Ramos (cell line): ENCODE data around the gene LPO.

Experiments
- in situ Hi-C: fragments of 300-500 bp; cut with MboI; formaldehyde crosslinking; loops from one replicate; pipeline ENCODE4 v1.14.3; 2022; ENCODE audit warnings: low sequenced_read_pairs; ENCODE audit not compliant: unreplicated experiment

The LPO gene

GRCh38 chr17:58253082-58253481, 14.7 kb downstream of the LPO start:
- in situ Hi-C loops = no loop called here

- in situ Hi-C loops = no loop called here
These were observed 16.4 kb downstream of the LPO start for GRCh38 chr17:58254803-58255202.

- in situ Hi-C loops = no loop called here
These were observed 23.8 kb downstream of the LPO start for GRCh38 chr17:58262149-58262548.

DNA sequence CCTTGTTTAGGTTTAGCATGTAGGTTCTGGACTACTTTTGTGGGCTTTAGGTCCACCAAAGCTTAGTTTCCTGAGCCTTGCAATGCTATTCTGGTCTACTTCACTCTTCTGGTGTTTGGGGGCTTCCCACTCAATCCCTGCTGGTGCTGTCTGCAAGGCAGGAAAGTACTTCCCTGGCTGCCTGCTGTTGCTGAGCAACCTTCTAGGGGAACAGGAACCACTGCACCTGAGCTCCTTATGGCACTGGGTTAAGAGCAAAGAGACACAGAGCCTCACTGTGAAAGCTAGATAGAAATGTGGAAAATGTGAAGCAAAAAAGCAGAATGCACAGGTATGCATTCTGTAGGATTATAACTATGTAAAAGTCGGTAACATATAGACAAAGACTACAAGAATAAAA, 25.4 kb downstream of the LPO start:
- in situ Hi-C loops = no loop called here

GRCh38 chr17:58264407-58265103, 26.2 kb downstream of the LPO start:
- in situ Hi-C loops = no loop called here

DNA sequence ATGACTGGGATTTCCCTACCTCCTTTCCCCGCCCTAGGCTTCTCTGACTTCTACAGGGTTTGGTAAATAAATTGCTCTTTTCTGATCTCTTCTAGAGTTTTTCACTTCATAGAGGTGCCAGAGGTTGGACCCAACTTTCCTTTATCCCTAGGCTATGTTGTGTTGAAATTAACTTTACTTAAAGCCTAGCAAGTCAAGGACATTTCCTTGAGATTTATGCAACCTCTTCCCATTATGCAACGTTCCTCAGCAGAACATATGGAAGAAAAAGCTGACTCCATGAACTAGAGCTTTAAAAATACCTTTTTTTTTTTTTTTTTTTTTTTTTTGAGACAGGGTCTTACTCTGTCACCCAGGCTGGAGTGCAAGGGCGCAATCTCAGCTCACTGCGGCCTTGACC, 26.9 kb downstream of the LPO start:
- in situ Hi-C loops = no loop called here

DNA sequence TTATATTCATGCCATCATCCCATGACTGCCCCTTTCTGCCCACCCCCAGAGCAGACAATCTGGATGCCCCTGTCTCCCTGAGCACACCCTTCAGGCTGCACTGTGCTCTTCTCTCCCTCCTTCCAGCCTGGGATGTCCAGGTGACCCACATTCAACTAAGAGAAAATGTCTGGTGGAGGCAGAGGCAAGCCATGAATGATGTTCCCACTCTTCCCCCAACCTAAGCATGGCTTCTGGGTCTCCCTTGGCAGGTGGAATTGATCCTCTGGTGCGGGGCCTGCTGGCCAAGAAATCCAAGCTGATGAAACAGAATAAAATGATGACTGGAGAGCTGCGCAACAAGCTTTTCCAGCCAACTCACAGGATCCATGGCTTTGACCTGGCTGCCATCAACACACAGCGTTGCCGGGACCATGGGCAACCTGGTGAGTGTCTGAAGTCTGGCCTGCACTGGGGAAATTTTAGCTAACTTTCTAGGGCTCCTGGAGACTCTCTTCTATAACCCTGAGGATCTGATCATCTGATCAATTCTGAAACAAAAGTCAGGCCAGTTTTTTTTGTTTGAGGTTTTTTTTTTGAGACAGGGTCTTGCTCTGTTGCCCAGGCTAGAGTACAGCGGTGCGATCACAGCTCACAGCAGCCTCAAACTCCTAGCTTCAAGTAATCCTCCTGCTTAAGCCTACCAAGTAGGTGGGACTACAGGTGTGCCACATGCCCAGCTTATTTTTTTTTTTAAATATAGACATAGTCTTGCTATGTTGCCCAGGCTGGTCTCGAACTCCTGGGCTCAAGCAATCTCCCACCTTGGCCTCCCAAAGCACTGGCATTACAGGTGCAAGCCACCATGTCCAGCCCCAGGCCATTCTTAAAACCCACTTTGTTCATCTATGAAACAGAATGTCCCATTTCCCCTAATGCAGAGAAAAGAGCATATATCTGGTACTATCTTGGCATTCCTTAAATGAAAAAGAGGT, 27.8 kb downstream of the LPO start:
- in situ Hi-C loops = no loop called here

GRCh38 chr17:58267347-58268324, 29.3 kb downstream of the LPO start:
- in situ Hi-C loops = no loop called here

DNA sequence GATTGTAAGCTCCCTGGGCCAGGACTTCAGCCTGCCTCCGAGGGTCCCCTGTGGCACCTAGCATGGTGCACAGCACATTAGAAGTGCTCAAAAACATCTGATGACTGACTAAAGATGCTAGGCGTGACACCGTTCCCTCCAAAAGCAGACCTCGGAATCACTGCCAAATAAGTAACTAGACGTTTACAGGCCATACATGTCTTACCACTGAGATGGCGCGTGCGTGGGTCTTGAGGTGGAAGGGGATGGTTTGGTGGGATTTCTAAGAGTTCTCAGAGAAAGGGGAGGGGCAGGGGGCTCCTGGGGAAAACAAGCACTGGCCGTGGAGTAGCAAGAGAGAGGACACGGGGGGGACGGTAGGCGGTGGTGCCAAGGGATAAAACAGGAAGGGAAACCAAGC, 29.9 kb downstream of the LPO start:
- in situ Hi-C loops = no loop called here

DNA sequence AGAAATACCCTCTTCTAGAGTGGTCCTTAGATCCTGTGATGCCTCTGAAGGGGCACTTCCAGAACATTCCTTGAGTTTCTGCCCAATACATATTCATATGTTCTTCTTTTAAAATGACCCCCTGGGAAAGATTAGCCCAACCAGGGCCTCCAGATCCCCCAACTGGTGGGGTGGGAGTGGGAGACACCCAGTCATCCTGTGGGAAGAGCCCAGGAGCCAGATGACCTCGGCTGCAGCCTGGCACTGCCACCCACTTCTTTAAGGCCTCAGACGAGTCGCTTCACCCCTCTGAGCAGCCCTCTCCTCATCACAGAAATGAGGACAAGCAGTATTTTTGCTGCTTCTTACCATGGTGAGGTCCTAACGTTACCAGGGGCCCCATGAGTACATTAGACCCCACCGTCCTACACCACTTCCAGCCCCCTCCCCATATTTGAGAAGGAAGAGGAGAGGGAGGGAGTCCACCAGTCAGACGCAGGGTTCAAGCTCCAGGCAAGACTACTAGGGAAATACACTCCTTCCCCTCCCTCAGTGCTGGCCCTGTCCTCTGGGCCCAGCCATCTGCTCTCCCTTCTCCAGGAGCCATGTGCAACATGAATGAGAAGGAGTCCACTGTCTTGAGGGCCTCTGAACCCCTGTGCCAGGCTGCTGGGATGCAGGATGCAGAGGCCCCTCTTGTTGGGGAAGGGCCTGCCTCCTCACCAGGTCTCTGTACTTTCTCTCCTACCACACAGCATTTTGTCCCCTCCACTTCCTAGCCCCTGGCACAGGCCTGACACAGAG, 30.6 kb downstream of the LPO start:
- in situ Hi-C loops = no loop called here

GRCh38 chr17:58269557-58270291, 31.3 kb downstream of the LPO start:
- in situ Hi-C loops = no loop called here

DNA sequence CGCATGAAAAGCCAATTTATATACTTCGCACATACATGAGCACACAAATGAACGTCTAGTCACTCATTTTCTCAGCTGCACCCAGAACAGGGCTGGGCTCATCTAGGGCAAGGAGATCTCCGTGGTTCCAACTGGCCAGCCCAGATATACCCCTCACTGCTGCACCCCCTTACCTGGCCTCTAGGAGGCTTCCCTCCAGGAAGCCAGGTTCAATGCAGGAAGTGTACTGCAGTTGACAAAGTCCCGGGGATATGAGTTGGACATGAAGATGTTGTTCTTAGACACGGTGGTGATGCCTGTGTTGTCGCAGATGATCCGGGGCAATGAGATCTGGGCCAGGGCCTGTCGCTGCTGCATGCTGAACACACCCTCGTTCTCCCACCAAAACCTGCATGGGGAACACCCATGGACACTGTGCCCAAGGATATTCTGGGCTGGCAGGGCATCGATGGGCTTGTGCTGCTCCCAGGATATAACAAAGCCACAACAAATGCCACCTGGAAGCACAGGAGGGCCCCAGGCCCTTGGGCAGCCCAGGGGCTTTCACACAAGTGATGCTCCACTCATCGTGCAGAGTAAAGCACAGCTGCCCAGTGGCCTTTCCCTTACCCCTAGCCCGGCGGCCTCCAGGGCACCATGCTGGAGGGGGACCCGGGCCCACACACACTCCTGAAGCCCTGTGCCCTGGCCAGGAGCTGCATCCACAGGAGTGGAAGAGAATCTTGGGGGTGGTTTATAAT, 32.3 kb downstream of the LPO start:
- in situ Hi-C loops = no loop called here

GRCh38 chr17:58271216-58271931, 33.0 kb downstream of the LPO start:
- in situ Hi-C loops = no loop called here

DNA sequence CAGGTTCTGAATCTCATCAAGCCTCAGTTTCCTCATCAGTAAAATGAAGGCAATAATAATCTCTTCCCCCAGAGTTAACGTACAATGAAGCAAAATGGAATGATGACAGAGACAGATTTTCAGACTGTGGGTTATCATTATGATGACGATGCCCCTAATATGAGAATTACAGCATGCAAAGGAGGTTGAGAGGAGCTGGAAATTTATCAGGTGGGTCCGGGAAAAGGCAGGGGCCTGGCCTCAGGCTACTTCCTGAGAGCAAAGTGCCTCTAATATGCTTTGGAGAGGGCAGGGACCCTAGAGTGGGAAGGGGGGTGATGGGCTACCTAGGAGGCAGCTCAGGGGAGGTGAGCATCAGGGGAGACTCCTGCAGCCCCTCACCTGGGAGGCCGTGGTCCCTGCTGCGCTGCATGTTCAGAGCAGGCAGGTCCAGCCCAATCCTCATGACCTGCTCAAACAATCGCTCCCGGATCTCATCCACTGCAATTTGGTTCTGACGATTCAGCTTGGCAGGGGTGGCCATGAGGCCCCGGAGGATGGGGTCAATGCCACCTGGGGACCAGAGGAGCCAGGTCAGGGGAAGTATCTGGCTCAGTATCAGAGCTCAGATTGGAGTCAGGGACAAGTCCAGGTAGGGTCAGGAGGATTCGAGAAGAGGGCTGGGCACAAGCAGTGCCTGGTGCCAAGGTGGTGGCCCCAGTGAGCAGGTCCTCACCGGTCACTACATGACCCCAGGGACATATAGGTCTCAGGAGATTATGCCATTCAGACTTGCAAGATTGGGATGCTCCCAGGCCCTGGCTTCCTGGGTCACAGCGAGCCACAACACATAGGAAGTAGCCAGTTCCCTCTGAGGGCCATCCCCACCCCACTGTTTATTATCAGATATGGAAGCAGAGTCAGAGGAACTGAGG, 34.2 kb downstream of the LPO start:
- in situ Hi-C loops = no loop called here

DNA sequence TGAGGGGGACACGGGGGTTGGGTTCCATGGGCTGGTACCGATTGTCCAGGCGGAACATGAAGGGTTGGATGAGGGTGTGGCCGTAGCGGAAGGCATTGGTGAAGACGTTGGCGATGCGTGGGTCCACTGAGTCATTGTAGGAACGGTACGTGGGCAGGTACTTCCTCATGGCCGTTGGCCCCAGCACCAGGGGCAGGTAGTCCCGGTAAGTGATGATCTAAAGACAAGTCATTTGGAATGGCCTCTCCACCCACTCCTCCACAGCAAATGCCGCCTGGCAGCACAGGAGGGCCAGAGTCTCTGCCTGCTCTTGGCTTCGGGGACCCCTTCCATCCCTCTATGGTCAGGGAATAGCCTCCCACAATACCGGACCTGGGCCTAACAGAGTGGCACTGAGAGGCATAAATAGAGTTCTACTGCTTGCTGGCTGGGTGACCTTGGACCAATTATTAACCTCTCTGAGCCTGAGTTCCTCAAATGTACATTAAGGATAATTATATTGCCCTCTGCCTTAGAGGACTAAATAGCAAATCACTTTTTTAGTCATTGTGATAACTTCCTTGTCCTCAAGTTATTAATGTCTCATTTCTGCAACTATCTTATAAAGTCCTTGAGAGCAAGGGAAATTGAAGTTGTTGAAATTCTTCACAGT, 35.2 kb downstream of the LPO start:
- in situ Hi-C loops = no loop called here

DNA sequence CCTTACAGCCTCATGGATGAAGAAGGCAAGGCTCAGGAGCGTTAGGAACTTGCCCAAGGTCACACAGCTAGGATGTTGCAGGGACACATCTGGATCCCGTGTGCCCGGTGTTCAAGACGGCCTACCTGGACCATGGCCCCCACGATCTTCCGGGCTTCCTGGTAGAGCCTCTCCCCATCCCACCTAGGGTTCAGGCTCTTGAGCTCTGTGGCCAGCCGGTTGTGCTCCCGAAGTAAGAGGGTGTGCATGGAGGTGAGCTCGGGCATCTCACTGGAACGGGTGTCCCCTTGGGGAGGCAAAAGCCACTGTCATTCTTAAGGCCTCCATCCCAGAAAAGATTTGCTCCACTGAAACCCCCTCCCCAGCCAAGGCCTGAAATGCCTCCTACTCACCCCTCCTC, 37.0 kb downstream of the LPO start:
- in situ Hi-C loops = no loop called here
